GM13976 (cell line): ENCODE results near the gene TAPBP.
A peak's percentile ranks its signal among the peaks of the same experiment; 100 is the strongest.

Experiments
- DNase-seq: peaks from one replicate; pipeline ENCODE4 v3.0.0; 2012; ENCODE audit warnings: low spot score
- CTCF ChIP-seq: IDR thresholded peaks from 2 replicates; pipeline ENCODE4 v1.5.1; 2012; ENCODE audit warnings: borderline replicate concordance, mild to moderate bottlenecking; ENCODE audit not compliant: insufficient read depth; ENCODE audit errors: extremely low read depth, missing control alignments, control extremely low read depth
- in situ Hi-C: fragments of 300-500 bp; cut with MboI; formaldehyde crosslinking; loops from one replicate; pipeline ENCODE4 v1.12.0; 2022; ENCODE audit warnings: low sequenced_read_pairs, mixed read lengths, inconsistent platforms; ENCODE audit not compliant: unreplicated experiment

The TAPBP gene

GRCh38 chr6:33304216-33304615, 9.7 kb downstream of the TAPBP start:
- no peak for TF ChIP-seq CTCF
- no peak for DNase-seq
- in situ Hi-C loops: no loop called here

- no peak for TF ChIP-seq CTCF
- in situ Hi-C loops: no loop called here
- no peak for DNase-seq
Measured at GRCh38 chr6:33301877-33302276, 12.0 kb downstream of the TAPBP start.

- peak; percentile 94 for DNase-seq
- in situ Hi-C loops: no loop called here
- TF ChIP-seq CTCF: peak; percentile 86
Measured at GRCh38 chr6:33299237-33299944, 14.5 kb downstream of the TAPBP start.

- no peak for TF ChIP-seq CTCF
- peak; percentile 76 for DNase-seq
- in situ Hi-C loops: no loop called here
Measured at GRCh38 chr6:33298773-33299236, 15.1 kb downstream of the TAPBP start, which contains the start of gene RGL2. Gene RGL2 (minus strand): TSS chr6:33298942. CDS start chr6:33298610, 332 bp downstream.

GRCh38 chr6:33297956-33298772, 15.7 kb downstream of the TAPBP start:
- in situ Hi-C loops: no loop called here
- no peak for TF ChIP-seq CTCF
- peak; percentile 89 for DNase-seq

GRCh38 chr6:33297406-33297955, 16.4 kb downstream of the TAPBP start:
- in situ Hi-C loops: no loop called here
- no peak for TF ChIP-seq CTCF
- DNase-seq: peak; percentile 68
